Lower leg skin (tissue), 4 donors: ENCODE measurements around the gene C19orf53. TPM values are rescaled to one million over a fixed set of nuclear protein-coding genes. Genes with fewer than 3 reads are reported as not detected.
"Not testable (repeated sequence)": the region's sequence is repeated elsewhere in the genome, so short reads cannot be mapped to it uniquely, and the experiment has no call there.

Experiments used
- DNase-seq, 2 donors: peaks; one replicate each; pipeline ENCODE4 v3.0.0-alpha.2; 2019; ENCODE audit warnings: low spot score in 2 of 2
- H3K4me3 ChIP-seq: fragments of 200-600 bp; sonication (generic); 2 replicates; pipeline ENCODE4 v1.5.1; 2017; ENCODE audit warnings: mild to moderate bottlenecking, low read depth; ENCODE audit not compliant: poor library complexity, severe bottlenecking
- POLR2A ChIP-seq, 2 donors: fragments of 450-650 bp; IDR thresholded peaks; one replicate each; pipeline ENCODE4 v1.6.1; 2016 to 2017; ENCODE audit warnings: antibody characterized with exemption in 2 of 2, mild to moderate bottlenecking in 1 of 2, moderate library complexity in 1 of 2
- WGBS, 2 donors: methylation state at CpG; one replicate each; pipeline ENCODE4 v1.1.5; 2018; 5-methylcytosine and 5-hydroxymethylcytosine counted together
- intact Hi-C: fragments of 100-400 bp; cut with DNase I; formaldehyde crosslinking; loops from one replicate; pipeline ENCODE4 v1.15.0; 2023; ENCODE audit warnings: low total_unique reads
- total RNA-seq, 4 donors: library from RNA; depleted of rRNA; stranded (reverse); fragments of >200 nt; gene quantifications; one replicate each; pipeline ENCODE4 v1.1.0, GENCODE V29; 2016
- TF ChIP-seq, protein P1 (sequence below), 3 donors: fragments of 450-650 bp; IDR thresholded peaks; one replicate each; pipeline ENCODE4 v1.5.1; 2016; ENCODE audit warnings: antibody characterized with exemption in 3 of 3, mild to moderate bottlenecking in 3 of 3, moderate library complexity in 2 of 3

C19orf53 gene
- total RNA-seq, 4 donors from 2014 or later: 113 to 200 (median 145) TPM

DNA sequence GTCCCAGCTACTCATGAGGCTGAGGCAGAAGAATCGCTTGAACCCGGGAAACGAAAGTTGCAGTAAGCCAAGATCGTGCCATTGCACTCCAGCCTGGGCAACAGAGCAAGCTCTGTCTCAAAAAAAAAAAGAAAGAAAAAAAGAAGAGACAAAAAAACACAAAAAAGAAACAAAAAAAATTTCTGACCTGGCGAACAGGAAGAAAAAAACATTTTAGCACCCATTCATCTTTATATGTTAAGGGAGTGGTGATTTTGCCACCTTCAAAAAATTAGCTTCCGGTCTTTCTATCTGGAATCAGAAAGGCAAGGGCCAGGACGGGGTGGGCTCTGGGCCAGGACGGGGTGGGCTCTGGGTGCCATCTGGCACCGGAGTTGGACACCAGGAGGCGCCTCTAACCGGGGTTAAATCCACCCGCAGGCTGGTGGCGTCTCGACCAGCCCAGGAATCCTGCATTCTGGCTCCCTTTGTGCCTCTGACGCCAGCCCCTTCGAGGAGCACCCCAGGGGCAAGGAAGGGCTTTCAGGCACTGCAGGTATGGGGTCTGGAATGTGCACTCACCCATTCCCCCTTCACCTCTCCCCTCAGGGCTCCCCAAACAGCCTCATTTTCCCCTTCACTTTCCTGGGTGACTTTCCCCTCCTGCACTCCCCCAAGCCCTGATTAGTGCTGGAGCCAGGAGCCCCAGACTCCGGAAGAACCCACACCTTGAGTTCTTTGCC lies 10.6 kb downstream of the C19orf53 start:
- 19% methylated on average over 17 of the region's 17 CpGs for WGBS, 2 donors
- no peak overlapping the region for H3K4me3 ChIP-seq
- intact Hi-C loops: loop anchor here (2.0 kb wide), 1 partner anchor 78 kb away; no protein-coding TSS in a partner anchor
- DNase-seq: peak; percentile 53 to 95
- TF ChIP-seq POLR2A (IDR thresholded peaks at IDR 0.05): no peak

- intact Hi-C loops: no loop called here
- DNase-seq: no peak
- no peak overlapping the region for H3K4me3 ChIP-seq
- 48 to 49% methylated on average over 8 of the region's 8 CpGs for WGBS, 2 donors
- TF ChIP-seq, protein P1, sequence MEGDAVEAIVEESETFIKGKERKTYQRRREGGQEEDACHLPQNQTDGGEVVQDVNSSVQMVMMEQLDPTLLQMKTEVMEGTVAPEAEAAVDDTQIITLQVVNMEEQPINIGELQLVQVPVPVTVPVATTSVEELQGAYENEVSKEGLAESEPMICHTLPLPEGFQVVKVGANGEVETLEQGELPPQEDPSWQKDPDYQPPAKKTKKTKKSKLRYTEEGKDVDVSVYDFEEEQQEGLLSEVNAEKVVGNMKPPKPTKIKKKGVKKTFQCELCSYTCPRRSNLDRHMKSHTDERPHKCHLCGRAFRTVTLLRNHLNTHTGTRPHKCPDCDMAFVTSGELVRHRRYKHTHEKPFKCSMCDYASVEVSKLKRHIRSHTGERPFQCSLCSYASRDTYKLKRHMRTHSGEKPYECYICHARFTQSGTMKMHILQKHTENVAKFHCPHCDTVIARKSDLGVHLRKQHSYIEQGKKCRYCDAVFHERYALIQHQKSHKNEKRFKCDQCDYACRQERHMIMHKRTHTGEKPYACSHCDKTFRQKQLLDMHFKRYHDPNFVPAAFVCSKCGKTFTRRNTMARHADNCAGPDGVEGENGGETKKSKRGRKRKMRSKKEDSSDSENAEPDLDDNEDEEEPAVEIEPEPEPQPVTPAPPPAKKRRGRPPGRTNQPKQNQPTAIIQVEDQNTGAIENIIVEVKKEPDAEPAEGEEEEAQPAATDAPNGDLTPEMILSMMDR (IDR thresholded peaks at IDR 0.05): no peak
- no peak for TF ChIP-seq POLR2A (IDR thresholded peaks at IDR 0.05)
Measured at GRCh38 chr19:13788991-13789390, 14.7 kb downstream of the C19orf53 start.

DNA sequence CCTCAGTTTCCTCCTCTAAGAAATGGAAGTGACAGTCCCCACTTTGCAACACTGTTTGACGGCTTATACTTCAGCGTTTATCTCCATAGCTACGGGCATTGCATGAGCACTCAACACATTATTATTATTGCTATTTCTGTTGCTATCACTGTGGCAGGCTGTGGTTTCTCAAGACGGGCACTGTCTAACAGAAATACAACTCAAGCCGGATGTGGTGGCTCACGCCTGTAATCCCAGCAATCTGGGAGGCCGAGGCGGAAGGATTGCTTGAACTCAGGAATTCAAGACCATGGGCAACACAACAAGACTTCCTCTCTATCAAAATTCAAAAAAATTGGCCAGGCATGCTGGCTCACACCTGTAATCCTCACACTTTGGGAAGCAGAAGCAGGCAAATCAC lies 16.1 kb downstream of the C19orf53 start:
- intact Hi-C loops: no loop called here
- WGBS, 2 donors: 74 to 78% methylated on average over 8 of the region's 8 CpGs
- no peak overlapping the region for H3K4me3 ChIP-seq
- TF ChIP-seq POLR2A (IDR thresholded peaks at IDR 0.05): no peak
- TF ChIP-seq, protein P1 (IDR thresholded peaks at IDR 0.05): no peak
- no peak for DNase-seq

DNA sequence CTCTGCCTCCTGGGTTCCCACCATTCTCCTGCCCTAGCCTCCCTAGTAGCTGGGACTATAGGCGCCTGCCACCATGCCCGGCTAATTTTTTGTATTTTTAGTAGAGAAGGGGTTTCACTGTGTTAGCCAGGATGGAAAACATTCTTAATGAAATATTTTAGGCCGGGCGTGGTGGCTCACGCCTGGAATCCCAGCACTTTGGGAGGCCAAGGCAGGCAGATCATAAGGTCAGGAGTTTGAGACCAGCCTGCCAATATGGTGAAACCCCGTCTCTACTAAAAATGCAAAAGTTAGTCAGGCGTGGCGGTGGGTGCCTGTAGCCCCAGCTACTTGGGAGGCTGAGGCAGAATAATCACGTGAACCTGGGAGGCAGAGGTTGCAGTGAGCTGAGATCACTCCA lies 19.1 kb downstream of the C19orf53 start:
- H3K4me3 ChIP-seq, intact Hi-C loops, DNase-seq: not testable (repeated sequence)
- WGBS, 2 donors: 72 to 81% methylated on average over 9 of the region's 9 CpGs

DNA sequence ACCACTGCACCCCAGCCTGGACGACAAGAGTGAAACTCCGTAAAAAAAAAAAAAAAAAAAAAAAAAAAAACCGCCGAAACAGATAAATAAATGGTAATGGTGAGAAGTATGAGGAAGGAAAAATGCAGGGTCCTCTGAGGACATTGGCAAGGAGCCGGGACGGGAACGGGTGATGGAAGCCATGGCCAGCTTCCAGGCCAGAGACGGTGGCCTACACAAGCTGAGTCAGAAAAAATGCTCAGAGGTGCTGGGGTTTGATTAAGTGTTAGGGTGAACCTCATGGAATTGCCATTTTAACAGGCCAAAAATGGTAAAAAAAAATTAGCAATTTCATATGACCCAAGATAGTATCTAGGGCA lies 20.1 kb downstream of the C19orf53 start:
- peak; percentile 80 to 97 for DNase-seq
- H3K4me3 ChIP-seq: peak overlapping the region; percentile 81
- 1 to 3% methylated on average over 8 of the region's 8 CpGs for WGBS, 2 donors
- no peak for TF ChIP-seq POLR2A (IDR thresholded peaks at IDR 0.05)
- TF ChIP-seq, protein P1 (IDR thresholded peaks at IDR 0.05): no peak
- intact Hi-C loops: no loop called here

- intact Hi-C loops: no loop called here
- 1 to 2% methylated on average over 61 to 70 of the region's 71 CpGs for WGBS, 2 donors
- DNase-seq: peak; percentile 98 to 100
- TF ChIP-seq, protein P1 (IDR thresholded peaks at IDR 0.05): no peak
- TF ChIP-seq POLR2A (IDR thresholded peaks at IDR 0.05): peak in 1 of 2 donors; percentile 53
- peak within 1 kb of the TSS; percentile 81 for H3K4me3 ChIP-seq
Measured at GRCh38 chr19:13794757-13795589, 20.7 kb downstream of the C19orf53 start, which contains the start of gene ZSWIM4. Gene ZSWIM4, plus strand, starts transcription at chr19:13795443. Its CDS starts 206 bp downstream, at chr19:13795649.
